ENCODE measurements around the gene RAD51B. TPM values are rescaled to one million over a fixed set of nuclear protein-coding genes. Genes with fewer than 3 reads are reported as not detected.

Gene RAD51B
- total and polyA plus RNA-seq, 9 of the 15 experiments (the other 6 are each of a cell fraction or from before 2014, with no cell fraction given) = 8.5 to 17.3 (median 11.3) TPM

DNA sequence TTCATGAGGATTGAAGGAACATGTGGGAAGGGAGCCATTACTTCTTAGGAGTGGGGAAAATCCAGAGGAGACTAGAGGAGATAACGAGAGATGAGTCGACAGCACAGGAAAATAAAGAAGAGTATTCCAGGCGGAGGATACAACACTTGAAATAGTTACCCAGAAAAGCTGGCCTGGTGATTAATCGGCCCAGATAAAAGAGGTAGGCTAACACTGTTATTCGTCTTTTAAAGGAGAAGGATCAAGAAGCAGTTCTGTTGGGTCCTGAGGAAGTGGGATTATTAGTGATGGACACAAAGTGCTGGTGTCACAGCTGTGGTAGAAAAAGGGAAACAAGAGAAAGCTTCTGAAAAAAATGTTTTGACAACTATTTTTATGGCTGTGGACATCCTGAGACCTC is 548.0 kb downstream of the RAD51B start:
- TF ChIP-seq FOXJ2 (tag; IDR thresholded peaks at IDR 0.05) (no peak), CHD2 (IDR thresholded peaks at IDR 0.05; ENCODE audit: low read depth, low read length) (no peak), NCOA1 (IDR thresholded peaks at IDR 0.05; ENCODE audit: low read depth) (no peak), CC2D1A (IDR thresholded peaks at IDR 0.05) (no peak), TGIF2 (CRISPR knock-in tag; IDR thresholded peaks at IDR 0.05) (no peak), ZFX (CRISPR knock-in tag; IDR thresholded peaks at IDR 0.05) (no peak), SMAD1 (IDR thresholded peaks at IDR 0.05; ENCODE audit: low read depth, low read length, partially characterized antibody) (no peak), E2F3 (CRISPR knock-in tag; IDR thresholded peaks at IDR 0.05) (no peak)
- TF ChIP-seq, protein P1, sequence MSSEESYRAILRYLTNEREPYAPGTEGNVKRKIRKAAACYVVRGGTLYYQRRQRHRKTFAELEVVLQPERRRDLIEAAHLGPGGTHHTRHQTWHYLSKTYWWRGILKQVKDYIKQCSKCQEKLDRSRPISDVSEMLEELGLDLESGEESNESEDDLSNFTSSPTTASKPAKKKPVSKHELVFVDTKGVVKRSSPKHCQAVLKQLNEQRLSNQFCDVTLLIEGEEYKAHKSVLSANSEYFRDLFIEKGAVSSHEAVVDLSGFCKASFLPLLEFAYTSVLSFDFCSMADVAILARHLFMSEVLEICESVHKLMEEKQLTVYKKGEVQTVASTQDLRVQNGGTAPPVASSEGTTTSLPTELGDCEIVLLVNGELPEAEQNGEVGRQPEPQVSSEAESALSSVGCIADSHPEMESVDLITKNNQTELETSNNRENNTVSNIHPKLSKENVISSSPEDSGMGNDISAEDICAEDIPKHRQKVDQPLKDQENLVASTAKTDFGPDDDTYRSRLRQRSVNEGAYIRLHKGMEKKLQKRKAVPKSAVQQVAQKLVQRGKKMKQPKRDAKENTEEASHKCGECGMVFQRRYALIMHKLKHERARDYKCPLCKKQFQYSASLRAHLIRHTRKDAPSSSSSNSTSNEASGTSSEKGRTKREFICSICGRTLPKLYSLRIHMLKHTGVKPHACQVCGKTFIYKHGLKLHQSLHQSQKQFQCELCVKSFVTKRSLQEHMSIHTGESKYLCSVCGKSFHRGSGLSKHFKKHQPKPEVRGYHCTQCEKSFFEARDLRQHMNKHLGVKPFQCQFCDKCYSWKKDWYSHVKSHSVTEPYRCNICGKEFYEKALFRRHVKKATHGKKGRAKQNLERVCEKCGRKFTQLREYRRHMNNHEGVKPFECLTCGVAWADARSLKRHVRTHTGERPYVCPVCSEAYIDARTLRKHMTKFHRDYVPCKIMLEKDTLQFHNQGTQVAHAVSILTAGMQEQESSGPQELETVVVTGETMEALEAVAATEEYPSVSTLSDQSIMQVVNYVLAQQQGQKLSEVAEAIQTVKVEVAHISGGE (CRISPR knock-in tag; IDR thresholded peaks at IDR 0.05) = no peak
- in situ Hi-C loops (cut with MboI) = no loop called here
- Histone ChIP-seq H3K27ac (ENCODE audit: extremely low read depth, low read depth, low read length) (no peak overlapping the region), H2AFZ (ENCODE audit: low read depth, low read length) (no peak overlapping the region), H3K9me3 (replicated peaks; ENCODE audit: control insufficient read depth, insufficient read depth, low read depth, low read length) (no peaks in the 10 kb centered on the region), H4K20me1 (replicated peaks; ENCODE audit: control insufficient read depth, insufficient read depth, low read length) (no peaks in the 10 kb centered on the region), H3K79me2 (ENCODE audit: control insufficient read depth, insufficient read depth, low read length) (no peaks in the 10 kb centered on the region), H3K4me1 (replicated peaks in 1 of 2; ENCODE audit: control insufficient read depth in 2 of 2, insufficient read depth in 2 of 2, low read length in 2 of 2) (peaks cover 0 to 4% of the 10 kb centered on the region in 2 experiments; a peak in 2 of 5 replicates), H3K9me1 (ENCODE audit: control insufficient read depth, insufficient read depth, low read length) (no peaks in the 10 kb centered on the region), H3K4me2 (ENCODE audit: insufficient read depth, low read length) (no peak overlapping the region), H3K36me3 (ENCODE audit: control insufficient read depth, insufficient read depth, low read length) (no peaks in the 10 kb centered on the region), H3K4me3 (no peak overlapping the region), H3K9ac (ENCODE audit: insufficient read depth in 1 of 2, low read depth in 2 of 2, low read length in 2 of 2) (no peak overlapping the region), H3K27me3 (ENCODE audit: control insufficient read depth in 2 of 2, insufficient read depth in 2 of 2, low read length in 2 of 2) (no peaks in the 10 kb centered on the region)
- BruUV-seq (replicated peaks) = no TSS peak
- intact Hi-C loops (cut with micrococcal nuclease) = no loop called here
- DNase-seq (ENCODE audit: extremely low read depth in 1 of 4, low spot score in 3 of 4) (no peak), ATAC-seq (no peak), FAIRE-seq (no peak)
- 47% methylated on average over 5 of the region's 5 CpGs for WGBS (ENCODE audit: insufficient coverage, low coverage, missing lambda C conversion rate)
- CTCF ChIA-PET (ENCODE audit: low intra/inter-chr PET ratio) = no interaction called here
- POLR2A ChIA-PET = interaction anchor here (1.6 kb wide), 1 partner anchor 10 kb away, joined by 8 read pairs; no protein-coding TSS in a partner anchor

Data from K562 (cell line).